Common myeloid progenitor, CD34-positive (primary cell): Measurements from ENCODE around the gene ARMC5.

ENCODE experiments used
- CTCF ChIA-PET: fragments of 350-600 bp; sonication (Branson Sonifier 250); formaldehyde crosslinking; loops from one replicate; lab custom pipeline; 2021; ENCODE audit warnings: antibody characterized with exemption; lab: Charles Lee
- POLR2A ChIA-PET: fragments of 350-600 bp; sonication (Branson Sonifier 250); formaldehyde crosslinking; loops from one replicate; lab custom pipeline; 2021; ENCODE audit warnings: antibody characterized with exemption; lab: Charles Lee
- DNase-seq, 3 donors: peaks; one replicate each; pipeline versions ENCODE4 v3.0.0 to v3.0.0-alpha.2; 2013
- H3K27ac ChIP-seq, 2 experiments: 1 replicate in 1 of 2; 2 replicates in 1 of 2; pipeline ENCODE4 v1.7.0; 2013; ENCODE audit warnings: inconsistent platforms in 2 of 2, low read length in 2 of 2, mild to moderate bottlenecking in 2 of 2, low read depth in 1 of 2, moderate library complexity in 1 of 2; ENCODE audit not compliant: severe bottlenecking in 2 of 2, insufficient read depth in 1 of 2, poor library complexity in 1 of 2
- H3K27me3 ChIP-seq, 5 experiments: replicated peaks in 2 of 5; 1 replicate in 3 of 5; 2 replicates in 2 of 5; pipeline versions ENCODE4 v1.6.1 to v1.7.0; 2013; ENCODE audit warnings: low read length in 4 of 5, mild to moderate bottlenecking in 2 of 5, moderate library complexity in 2 of 5, inconsistent platforms in 1 of 5; ENCODE audit not compliant: insufficient read depth in 5 of 5, control insufficient read depth in 4 of 5
- H3K36me3 ChIP-seq, 4 experiments: 1 replicate in 2 of 4; 2 replicates in 2 of 4; pipeline versions ENCODE4 v1.6.1 to v1.7.0; 2013; ENCODE audit warnings: low read length in 3 of 4, control low read depth in 1 of 4, mild to moderate bottlenecking in 1 of 4; ENCODE audit not compliant: control insufficient read depth in 4 of 4, insufficient read depth in 4 of 4
- H3K4me1 ChIP-seq, 4 experiments: 1 replicate in 3 of 4; 2 replicates in 1 of 4; pipeline versions ENCODE4 v1.6.1 to v1.7.1; 2013; ENCODE audit warnings: low read length in 3 of 4, mild to moderate bottlenecking in 3 of 4, control low read depth in 1 of 4, inconsistent platforms in 1 of 4, moderate library complexity in 1 of 4; ENCODE audit not compliant: control insufficient read depth in 4 of 4, insufficient read depth in 4 of 4; ENCODE audit errors: control extremely low read depth in 1 of 4
- H3K4me3 ChIP-seq, 7 experiments: 1 replicate in 4 of 7; 2 replicates in 3 of 7; pipeline versions ENCODE4 v1.5.1 to v1.7.0; 2013; ENCODE audit warnings: mild to moderate bottlenecking in 7 of 7, low read length in 6 of 7, moderate library complexity in 6 of 7, inconsistent platforms in 2 of 7, low read depth in 2 of 7, control low read depth in 1 of 7; ENCODE audit not compliant: insufficient read depth in 4 of 7, control insufficient read depth in 1 of 7; ENCODE audit errors: extremely low read depth in 1 of 7
- H3K9me3 ChIP-seq, 5 experiments: 1 replicate in 4 of 5; 2 replicates in 1 of 5; pipeline versions ENCODE4 v1.6.1 to v1.7.1; 2013; ENCODE audit warnings: low read length in 4 of 5, mild to moderate bottlenecking in 2 of 5, inconsistent platforms in 1 of 5, low read depth in 1 of 5, moderate library complexity in 1 of 5; ENCODE audit not compliant: control insufficient read depth in 4 of 5, insufficient read depth in 2 of 5; ENCODE audit errors: control extremely low read depth in 1 of 5
- WGBS: methylation state at CpG from one replicate; pipeline ENCODE4 v1.1.5; 2013; ENCODE audit not compliant: insufficient coverage; 5-methylcytosine and 5-hydroxymethylcytosine counted together

The ARMC5 gene

GRCh38 chr16:31488468-31489297, 29.4 kb downstream of the ARMC5 start:
- no peaks in the 10 kb centered on the region for H3K9me3 ChIP-seq
- 76% methylated on average over 61 of the region's 77 CpGs for WGBS
- no peak overlapping the region for H3K27ac ChIP-seq
- no peak for DNase-seq
- peaks cover 0 to 28% (median 22%) of the 10 kb centered on the region in 4 experiments for H3K4me1 ChIP-seq
- ChIA-PET CTCF (interaction anchor here (1.2 to 2.1 kb wide), 3 partner anchors 10 to 14 kb away, joined by 3 to 6 read pairs (median 5); no protein-coding TSS in a partner anchor), POLR2A (interaction anchor here (1.0 kb wide), 1 partner anchor 31 kb away, joined by 4 read pairs; no protein-coding TSS in a partner anchor)
- H3K36me3 ChIP-seq: peaks cover 6 to 37% (median 28%) of the 10 kb centered on the region in 4 experiments
- no peaks in the 10 kb centered on the region for H3K27me3 ChIP-seq
- H3K4me3 ChIP-seq: peak overlapping the region; percentile 15 to 85 (median 62)

- POLR2A ChIA-PET: no interaction called here
- Histone ChIP-seq H3K4me1 (peaks cover 0 to 28% (median 22%) of the 10 kb centered on the region in 4 experiments), H3K36me3 (peaks cover 8 to 42% (median 29%) of the 10 kb centered on the region in 4 experiments), H3K27ac (no peak overlapping the region), H3K9me3 (no peaks in the 10 kb centered on the region), H3K27me3 (no peaks in the 10 kb centered on the region), H3K4me3 (no peak overlapping the region)
- CTCF ChIA-PET: interaction anchor here (1.0 to 2.1 kb wide), 4 partner anchors 9 to 22 kb away, joined by 3 to 6 read pairs (median 3); no protein-coding TSS in a partner anchor
- DNase-seq: no peak
- 100% methylated on average over 4 of the region's 7 CpGs for WGBS
Measured at GRCh38 chr16:31489298-31489564, 29.9 kb downstream of the ARMC5 start.

GRCh38 chr16:31489616-31490584, 30.6 kb downstream of the ARMC5 start:
- no peak for DNase-seq
- CTCF ChIA-PET: interaction anchor here (1.0 to 2.1 kb wide), 5 partner anchors 8 to 379 kb away, joined by 3 to 6 read pairs (median 3); no protein-coding TSS in a partner anchor
- Histone ChIP-seq H3K27me3 (no peaks in the 10 kb centered on the region), H3K36me3 (peaks cover 8 to 49% (median 30%) of the 10 kb centered on the region in 4 experiments), H3K27ac (no peak overlapping the region), H3K4me3 (no peak overlapping the region), H3K4me1 (peaks cover 0 to 24% (median 22%) of the 10 kb centered on the region in 4 experiments), H3K9me3 (no peaks in the 10 kb centered on the region)
- 94% methylated on average over 19 of the region's 22 CpGs for WGBS
- POLR2A ChIA-PET: no interaction called here

- Histone ChIP-seq H3K9me3 (no peaks in the 10 kb centered on the region), H3K36me3 (peaks cover 8 to 67% (median 46%) of the 10 kb centered on the region in 4 experiments), H3K27me3 (no peaks in the 10 kb centered on the region), H3K4me1 (peaks cover 0 to 22% (median 17%) of the 10 kb centered on the region in 4 experiments), H3K4me3 (no peak overlapping the region), H3K27ac (no peak overlapping the region)
- ChIA-PET POLR2A (no interaction called here), CTCF (interaction anchor here (1.3 kb wide), 1 partner anchor 10 kb away, joined by 3 read pairs; no protein-coding TSS in a partner anchor)
- 97% methylated on average over 8 of the region's 8 CpGs for WGBS
- DNase-seq: no peak
Measured at GRCh38 chr16:31491778-31492418, 32.6 kb downstream of the ARMC5 start.

- no peak overlapping the region for H3K27ac ChIP-seq
- no peaks in the 10 kb centered on the region for H3K9me3 ChIP-seq
- no peaks in the 10 kb centered on the region for H3K27me3 ChIP-seq
- 95% methylated on average over 14 of the region's 18 CpGs for WGBS
- CTCF ChIA-PET: interaction anchor here (1.6 kb wide), 1 partner anchor 8 kb away, joined by 5 read pairs; no protein-coding TSS in a partner anchor
- POLR2A ChIA-PET: interaction anchor here (0.6 kb wide), 1 partner anchor 8 kb away, joined by 4 read pairs; no protein-coding TSS in a partner anchor
- H3K4me1 ChIP-seq: peaks cover 0 to 6% (median 1%) of the 10 kb centered on the region in 4 experiments
- no peak for DNase-seq
- peaks cover 8 to 83% (median 59%) of the 10 kb centered on the region in 4 experiments for H3K36me3 ChIP-seq
- H3K4me3 ChIP-seq: no peak overlapping the region
Measured at GRCh38 chr16:31493506-31494125, 34.3 kb downstream of the ARMC5 start.

- ChIA-PET CTCF (interaction anchor here (1.2 to 1.5 kb wide), 2 partner anchors 11 to 36 kb away, joined by 3 to 5 read pairs; partner anchors contain the start of gene RUSF1), POLR2A (no interaction called here)
- WGBS: 98% methylated on average over 7 of the region's 10 CpGs
- H3K36me3 ChIP-seq: peaks cover 7 to 87% (median 61%) of the 10 kb centered on the region in 4 experiments
- no peaks in the 10 kb centered on the region for H3K4me1 ChIP-seq
- no peaks in the 10 kb centered on the region for H3K9me3 ChIP-seq
- no peaks in the 10 kb centered on the region for H3K27me3 ChIP-seq
- H3K4me3 ChIP-seq: no peak overlapping the region
- H3K27ac ChIP-seq: no peak overlapping the region
- DNase-seq: no peak
Measured at GRCh38 chr16:31496670-31497069, 37.4 kb downstream of the ARMC5 start.
